Neural progenitor cell (in vitro differentiated cells): Measurements from ENCODE around the gene ARHGAP22.

Experiments
- CTCF ChIP-seq: fragments of 200-600 bp; sonication (generic); IDR thresholded peaks from 2 replicates; pipeline ENCODE4 v1.5.1; 2017; ENCODE audit warnings: antibody characterized with exemption, mild to moderate bottlenecking
- EZH2 ChIP-seq: fragments of 200-600 bp; sonication (generic); IDR thresholded peaks from 2 replicates; pipeline ENCODE4 v1.6.1; 2017; ENCODE audit warnings: antibody characterized with exemption, mild to moderate bottlenecking, moderate library complexity
- EZH2phosphoT487 ChIP-seq: fragments of 200-600 bp; sonication (generic); IDR thresholded peaks from 2 replicates; pipeline ENCODE4 v1.6.1; 2017; ENCODE audit warnings: antibody characterized with exemption

- TF ChIP-seq CTCF = no peak
- TF ChIP-seq EZH2phosphoT487 = no peak
- no peak for TF ChIP-seq EZH2
Observed at GRCh38 chr10:48476279-48476982, 128.4 kb downstream of the ARHGAP22 start.
